HCT116 (cell line): ENCODE results near the gene GRIN2C. TPM values are rescaled to one million over a fixed set of nuclear protein-coding genes. Genes with fewer than 3 reads are reported as not detected.
A peak's percentile ranks its signal among the peaks of the same experiment; 100 is the strongest.

ENCODE experiments used
- ATAC-seq: fragments of 200-7000 bp; cut with Tn5 transposase; 2 replicates; pipeline ENCODE4 v1.9.1; 2020; ENCODE audit warnings: mild to moderate bottlenecking, moderate library complexity
- BruUV-seq: library from RNA; stranded (reverse); fragments of 400-500 nt; replicated peaks from 2 replicates; lab custom pipeline; 2021; lab: Mats Ljungman, UMichigan
- CTCF ChIA-PET: fragments of 300-600 bp; sonication (Branson Sonifier 250); formaldehyde crosslinking; loops from one replicate; lab custom pipeline; 2021; ENCODE audit warnings: antibody characterized with exemption; lab: Charles Lee
- POLR2A ChIA-PET: fragments of 300-600, 350-600 bp; sonication (Branson Sonifier 250); formaldehyde crosslinking; loops from one replicate; lab custom pipeline; 2021; ENCODE audit warnings: antibody characterized with exemption; lab: Charles Lee
- RAD21 ChIA-PET, 2 experiments: fragments of 300-600 bp; sonication (Branson Sonifier 250); formaldehyde crosslinking; loops; one replicate each; lab custom pipeline; 2023; ENCODE audit warnings: low total read pairs in 2 of 2; ENCODE audit not compliant: uncharacterized antibody in 2 of 2, unreplicated experiment in 2 of 2, low non-redundant PET in 1 of 2; lab: Charles Lee
- DNase-seq: peaks from one replicate; pipeline ENCODE4 v3.0.0-alpha.2; 2010; ENCODE audit warnings: low read depth, low spot score
- H2AFZ ChIP-seq: fragments of 200-600 bp; shearing (Covaris generic), sonication (generic); 2 replicates; pipeline ENCODE4 v1.6.1; 2017; ENCODE audit warnings: low read depth, mixed run types, mixed read lengths, antibody characterized with exemption, low read length; ENCODE audit not compliant: poor library complexity, severe bottlenecking
- H3K27ac ChIP-seq: 2 replicates; pipeline ENCODE4 v1.5.1; 2012; ENCODE audit warnings: low read depth, low read length
- H3K27me3 ChIP-seq: fragments of 200-600 bp; sonication (generic); 2 replicates; pipeline ENCODE4 v1.6.1; 2016; ENCODE audit warnings: mixed run types, low read length, mixed read lengths; ENCODE audit not compliant: insufficient read depth
- H3K36me3 ChIP-seq, 2 experiments: fragments of 200-500 bp in 1 of 2; fragments of 200-600 bp in 1 of 2; sonication (Bioruptor generic) in 1 of 2; sonication (generic) in 1 of 2; 2 replicates each; pipeline versions ENCODE4 v1.5.1 to v1.6.1; 2014 to 2016; ENCODE audit warnings: low read length in 2 of 2, inconsistent platforms in 1 of 2, mixed read lengths in 1 of 2, mixed run types in 1 of 2; ENCODE audit not compliant: insufficient read depth in 2 of 2, control insufficient read depth in 1 of 2
- H3K4me1 ChIP-seq, 2 experiments: fragments of 200-600 bp in 1 of 2; sonication (generic) in 1 of 2; 2 replicates each; pipeline versions ENCODE4 v1.5.1 to v1.6.1; 2012 to 2017; ENCODE audit warnings: low read length in 2 of 2, inconsistent platforms in 1 of 2, mild to moderate bottlenecking in 1 of 2, mixed read lengths in 1 of 2, mixed run types in 1 of 2, moderate library complexity in 1 of 2; ENCODE audit not compliant: insufficient read depth in 2 of 2, control insufficient read depth in 1 of 2
- H3K4me2 ChIP-seq: fragments of 200-600 bp; sonication (generic); 2 replicates; pipeline ENCODE4 v1.6.1; 2017; ENCODE audit warnings: mixed run types, low read length, mixed read lengths
- H3K4me3 ChIP-seq, 2 experiments: fragments of 200-600 bp in 1 of 2; sonication (generic) in 1 of 2; replicated peaks in 1 of 2; 2 replicates each; pipeline ENCODE4 v1.5.1; 2011 to 2016; ENCODE audit warnings: low read length in 2 of 2, control low read depth in 1 of 2, low read depth in 1 of 2, mild to moderate bottlenecking in 1 of 2, mixed read lengths in 1 of 2, mixed run types in 1 of 2
- H3K79me2 ChIP-seq: fragments of 200-600 bp; sonication (generic); 2 replicates; pipeline ENCODE4 v1.6.1; 2017; ENCODE audit warnings: mild to moderate bottlenecking, mixed run types, low read length, moderate library complexity, mixed read lengths; ENCODE audit not compliant: insufficient read depth
- H3K9ac ChIP-seq: fragments of 200-600 bp; sonication (generic); 2 replicates; pipeline ENCODE4 v1.6.1; 2016; ENCODE audit warnings: low read length, mixed read lengths
- H3K9me2 ChIP-seq: fragments of 200-600 bp; sonication (generic), shearing (Covaris generic); 2 replicates; pipeline ENCODE4 v1.6.1; 2017; ENCODE audit warnings: mixed run types, mild to moderate bottlenecking, moderate library complexity; ENCODE audit not compliant: insufficient read depth
- H3K9me3 ChIP-seq, 2 experiments: fragments of 200-500 bp in 1 of 2; fragments of 200-600 bp in 1 of 2; sonication (Bioruptor generic) in 1 of 2; sonication (generic) in 1 of 2; 2 replicates each; pipeline ENCODE4 v1.6.1; 2014 to 2017; ENCODE audit warnings: low read length in 2 of 2, mixed read lengths in 2 of 2, inconsistent platforms in 1 of 2, low read depth in 1 of 2, mild to moderate bottlenecking in 1 of 2, mixed run types in 1 of 2, moderate library complexity in 1 of 2; ENCODE audit not compliant: control insufficient read depth in 1 of 2, insufficient read depth in 1 of 2
- H4K20me1 ChIP-seq: fragments of 200-600 bp; sonication (generic), shearing (Covaris generic); 2 replicates; pipeline ENCODE4 v1.6.1; 2017; ENCODE audit warnings: mixed run types, mild to moderate bottlenecking, moderate library complexity; ENCODE audit not compliant: insufficient read depth
- ATF3 ChIP-seq: IDR thresholded peaks from 2 replicates; pipeline ENCODE4 v1.6.1; 2012
- CBX3 ChIP-seq: IDR thresholded peaks from 2 replicates; pipeline ENCODE4 v1.6.1; 2012; ENCODE audit warnings: low read depth
- CEBPB ChIP-seq: IDR thresholded peaks from 2 replicates; pipeline ENCODE4 v1.6.1; 2012; ENCODE audit warnings: low read depth
- EGR1 ChIP-seq: IDR thresholded peaks from 2 replicates; pipeline ENCODE4 v1.6.1; 2012; ENCODE audit warnings: low read depth
- EZH2phosphoT487 ChIP-seq: fragments of 200-600 bp; IDR thresholded peaks from 2 replicates; pipeline ENCODE4 v1.6.1; 2018; ENCODE audit warnings: antibody characterized with exemption, borderline replicate concordance
- MAX ChIP-seq: IDR thresholded peaks from 2 replicates; pipeline ENCODE4 v1.6.1; 2012
- REST ChIP-seq: IDR thresholded peaks from 2 replicates; pipeline ENCODE4 v1.6.1; 2012; ENCODE audit warnings: low read depth
- SIN3A ChIP-seq: IDR thresholded peaks from 2 replicates; pipeline ENCODE4 v1.6.1; 2012; ENCODE audit warnings: low read depth
- ZBTB33 ChIP-seq: IDR thresholded peaks from 2 replicates; pipeline ENCODE4 v1.6.1; 2011; ENCODE audit warnings: mild to moderate bottlenecking, low read length, moderate library complexity; ENCODE audit not compliant: insufficient replicate concordance; ENCODE audit errors: extremely low read depth
- ZNF274 ChIP-seq: fragments of 200-500 bp; sonication (Bioruptor generic); IDR thresholded peaks from 2 replicates; pipeline ENCODE4 v1.6.1; 2014; ENCODE audit warnings: mild to moderate bottlenecking, low read depth, low read length, inconsistent platforms
- intact Hi-C: fragments of 100-400 bp; cut with micrococcal nuclease; formaldehyde crosslinking; loops from 2 replicates; pipeline ENCODE4 v1.10.0; 2022
- total RNA-seq: library from RNA; stranded (reverse); gene quantifications from one replicate; pipeline ENCODE4 v1.2.1, GENCODE V29; 2021; ENCODE audit not compliant: unreplicated experiment

Gene GRIN2C
- total RNA-seq, 1 experiment from 2014 or later, result 2.2 TPM

GRCh38 chr17:74865504-74866197 lies 6.0 kb upstream of the GRIN2C start:
- POLR2A ChIA-PET, result interaction anchor here (0.7 kb wide), 1 partner anchor 23 kb away, joined by 3 read pairs; no protein-coding TSS in a partner anchor
- TF ChIP-seq ZBTB33, result no peak
- no peak for TF ChIP-seq CBX3
- no peak for TF ChIP-seq ZNF274
- TF ChIP-seq EZH2phosphoT487, result no peak
- TF ChIP-seq MAX, result no peak
- TF ChIP-seq CEBPB, result no peak
- no peak for TF ChIP-seq REST
- no peak for TF ChIP-seq EGR1
- no peak for TF ChIP-seq SIN3A
- no peak for TF ChIP-seq ATF3
- Histone ChIP-seq H3K4me1 (peaks cover 0 to 16% of the 10 kb centered on the region in 2 experiments; a peak in 1 of 4 replicates), H3K79me2 (no peaks in the 10 kb centered on the region), H3K4me3 (no peak overlapping the region), H4K20me1 (no peaks in the 10 kb centered on the region), H3K4me2 (no peak overlapping the region), H3K36me3 (peaks cover 7 to 15% of the 10 kb centered on the region in 2 experiments; a peak in 3 of 4 replicates), H2AFZ (no peak overlapping the region), H3K27me3 (no peaks in the 10 kb centered on the region), H3K27ac (peak overlapping the region; percentile 7), H3K9ac (peak overlapping the region; percentile 23; the same call in 1 of the 2 replicates), H3K9me2 (no peaks in the 10 kb centered on the region), H3K9me3 (no peaks in the 10 kb centered on the region)
- CTCF ChIA-PET, result interaction anchor here (0.6 to 2.1 kb wide), 11 partner anchors 7 to 300 kb away, joined by 3 to 15 read pairs (median 5); partner anchors contain the start of gene FDXR
- no peak for DNase-seq
- no TSS peak for BruUV-seq
- ATAC-seq, result peak; percentile 23; the same call in 1 of the 2 replicates
- RAD21 ChIA-PET, result interaction anchor here in 1 of 2 experiments (1.2 to 1.3 kb wide), 2 partner anchors 23 to 92 kb away, joined by 3 to 5 read pairs; no protein-coding TSS in a partner anchor
- intact Hi-C loops, result loop anchor here (2.0 kb wide), 2 partner anchors 121 to 209 kb away; no protein-coding TSS in a partner anchor
